Measurements from ENCODE around the gene MSANTD1. TPM values are rescaled to one million over a fixed set of nuclear protein-coding genes. Genes with fewer than 3 reads are reported as not detected.
A peak's percentile ranks its signal among the peaks of the same experiment; 100 is the strongest.

MSANTD1 gene
- total RNA-seq, 4 donors from 2014 or later: 0.36 to 0.72 TPM; not detected in 2

GRCh38 chr4:3268395-3269104, 19.6 kb downstream of the MSANTD1 start:
- Histone ChIP-seq H3K36me3 (no peaks in the 10 kb centered on the region), H3K27ac (no peak overlapping the region), H3K4me1 (no peaks in the 10 kb centered on the region), H3K27me3 (peaks cover 2% of the 10 kb centered on the region), H3K9me3 (no peaks in the 10 kb centered on the region), H3K4me3 (no peak overlapping the region)
- DNase-seq (ENCODE audit: low spot score in 2 of 2): peak in 1 of 2 donors; percentile 69
- 58% methylated on average over 10 of the region's 17 CpGs for WGBS
- TF ChIP-seq EP300 (IDR thresholded peaks at IDR 0.05) (no peak), POLR2AphosphoS5 (IDR thresholded peaks at IDR 0.05) (no peak), POLR2A (IDR thresholded peaks at IDR 0.05) (no peak), CTCF (IDR thresholded peaks at IDR 0.05) (no peak)

- WGBS: 68% methylated on average over 17 of the region's 25 CpGs
- DNase-seq (ENCODE audit: low spot score in 2 of 2): peak in 1 of 2 donors; percentile 72
- H3K4me1 ChIP-seq: no peaks in the 10 kb centered on the region
These were observed 20.4 kb downstream of the MSANTD1 start for GRCh38 chr4:3269105-3269927.

GRCh38 chr4:3269991-3270611, 21.1 kb downstream of the MSANTD1 start:
- Histone ChIP-seq H3K27ac (no peak overlapping the region), H3K4me1 (no peaks in the 10 kb centered on the region)
- WGBS: 51% methylated on average over 16 of the region's 17 CpGs

More at GRCh38 chr4:3269105-3269927, 20.4 kb downstream of the MSANTD1 start:
- Histone ChIP-seq H3K27ac (no peak overlapping the region), H3K27me3 (peaks cover 2% of the 10 kb centered on the region), H3K36me3 (no peaks in the 10 kb centered on the region), H3K9me3 (no peaks in the 10 kb centered on the region), H3K4me3 (no peak overlapping the region)
- TF ChIP-seq CTCF (IDR thresholded peaks at IDR 0.05): no peak
- TF ChIP-seq EP300 (IDR thresholded peaks at IDR 0.05): no peak
- TF ChIP-seq POLR2AphosphoS5 (IDR thresholded peaks at IDR 0.05): no peak
- TF ChIP-seq POLR2A (IDR thresholded peaks at IDR 0.05): no peak

GRCh38 chr4:3271131-3271530, 22.2 kb downstream of the MSANTD1 start:
- 82% methylated on average over 14 of the region's 14 CpGs for WGBS
- H3K27me3 ChIP-seq: peaks cover under 1% of the 10 kb centered on the region
- peak in 1 of 2 donors; percentile 69 for DNase-seq (ENCODE audit: low spot score in 2 of 2)
- no peaks in the 10 kb centered on the region for H3K9me3 ChIP-seq
- no peaks in the 10 kb centered on the region for H3K36me3 ChIP-seq
- H3K4me1 ChIP-seq: no peaks in the 10 kb centered on the region
- no peak overlapping the region for H3K4me3 ChIP-seq
- no peak overlapping the region for H3K27ac ChIP-seq
- TF ChIP-seq POLR2AphosphoS5 (IDR thresholded peaks at IDR 0.05) (no peak), POLR2A (IDR thresholded peaks at IDR 0.05) (no peak), EP300 (IDR thresholded peaks at IDR 0.05) (no peak), CTCF (IDR thresholded peaks at IDR 0.05) (no peak)

More at GRCh38 chr4:3269991-3270611, 21.1 kb downstream of the MSANTD1 start:
- Histone ChIP-seq H3K9me3 (no peaks in the 10 kb centered on the region), H3K27me3 (peaks cover 2% of the 10 kb centered on the region), H3K36me3 (no peaks in the 10 kb centered on the region), H3K4me3 (no peak overlapping the region)
- DNase-seq (ENCODE audit: low spot score in 2 of 2): peak in 1 of 2 donors; percentile 53
- no peak for TF ChIP-seq POLR2AphosphoS5 (IDR thresholded peaks at IDR 0.05)
- TF ChIP-seq CTCF (IDR thresholded peaks at IDR 0.05): no peak
- no peak for TF ChIP-seq POLR2A (IDR thresholded peaks at IDR 0.05)
- TF ChIP-seq EP300 (IDR thresholded peaks at IDR 0.05): no peak

All from suprapubic skin (tissue), 4 donors.